Measurements from ENCODE around the gene KRTAP5-11.
"Not testable (repeated sequence)": the region's sequence is repeated elsewhere in the genome, so short reads cannot be mapped to it uniquely, and the experiment has no call there.

The KRTAP5-11 gene

GRCh38 chr11:71538666-71538990, 44.0 kb downstream of the KRTAP5-11 start:
- H3K4me3 ChIP-seq (ENCODE audit: low read depth, low read length): no peak overlapping the region
- TF ChIP-seq CTCF (conservative IDR thresholded peaks at IDR 0.05; ENCODE audit: low read depth, low read length): no peak
- DNase-seq (ENCODE audit: low read depth): no peak

- DNase-seq (ENCODE audit: low read depth); H3K4me3 ChIP-seq (ENCODE audit: low read depth, low read length): not testable (repeated sequence)
Measured at GRCh38 chr11:71537977-71538665, 44.6 kb downstream of the KRTAP5-11 start, which contains the start of gene KRTAP5-8. Gene KRTAP5-8, plus strand, starts transcription at chr11:71538025. Its CDS starts 31 bp downstream, at chr11:71538056.

GRCh38 chr11:71537537-71537936, 45.1 kb downstream of the KRTAP5-11 start:
- no peak for TF ChIP-seq CTCF (conservative IDR thresholded peaks at IDR 0.05; ENCODE audit: low read depth, low read length)
- no peak overlapping the region for H3K4me3 ChIP-seq (ENCODE audit: low read depth, low read length)
- no peak for DNase-seq (ENCODE audit: low read depth)

- DNase-seq (ENCODE audit: low read depth): no peak
- no peak overlapping the region for H3K4me3 ChIP-seq (ENCODE audit: low read depth, low read length)
- no peak for TF ChIP-seq CTCF (conservative IDR thresholded peaks at IDR 0.05; ENCODE audit: low read depth, low read length)
Measured at GRCh38 chr11:71535825-71536224, 46.9 kb downstream of the KRTAP5-11 start.

GRCh38 chr11:71534711-71535608, 47.7 kb downstream of the KRTAP5-11 start:
- not testable (repeated sequence) for DNase-seq (ENCODE audit: low read depth); H3K4me3 ChIP-seq (ENCODE audit: low read depth, low read length)

- H3K4me3 ChIP-seq (ENCODE audit: low read depth, low read length): no peak overlapping the region
- TF ChIP-seq CTCF (conservative IDR thresholded peaks at IDR 0.05; ENCODE audit: low read depth, low read length): no peak
- no peak for DNase-seq (ENCODE audit: low read depth)
Measured at GRCh38 chr11:71532036-71532610, 50.6 kb downstream of the KRTAP5-11 start.

Data from choroid plexus epithelial cell (primary cell).